GM21786 (cell line): ENCODE results near the gene TSHZ3.

Experiments used
- ATAC-seq: cut with Tn5 transposase; IDR thresholded peaks from one replicate; pipeline ENCODE4 v1.9.1; 2021; ENCODE audit not compliant: unreplicated experiment

TSHZ3 gene

DNA sequence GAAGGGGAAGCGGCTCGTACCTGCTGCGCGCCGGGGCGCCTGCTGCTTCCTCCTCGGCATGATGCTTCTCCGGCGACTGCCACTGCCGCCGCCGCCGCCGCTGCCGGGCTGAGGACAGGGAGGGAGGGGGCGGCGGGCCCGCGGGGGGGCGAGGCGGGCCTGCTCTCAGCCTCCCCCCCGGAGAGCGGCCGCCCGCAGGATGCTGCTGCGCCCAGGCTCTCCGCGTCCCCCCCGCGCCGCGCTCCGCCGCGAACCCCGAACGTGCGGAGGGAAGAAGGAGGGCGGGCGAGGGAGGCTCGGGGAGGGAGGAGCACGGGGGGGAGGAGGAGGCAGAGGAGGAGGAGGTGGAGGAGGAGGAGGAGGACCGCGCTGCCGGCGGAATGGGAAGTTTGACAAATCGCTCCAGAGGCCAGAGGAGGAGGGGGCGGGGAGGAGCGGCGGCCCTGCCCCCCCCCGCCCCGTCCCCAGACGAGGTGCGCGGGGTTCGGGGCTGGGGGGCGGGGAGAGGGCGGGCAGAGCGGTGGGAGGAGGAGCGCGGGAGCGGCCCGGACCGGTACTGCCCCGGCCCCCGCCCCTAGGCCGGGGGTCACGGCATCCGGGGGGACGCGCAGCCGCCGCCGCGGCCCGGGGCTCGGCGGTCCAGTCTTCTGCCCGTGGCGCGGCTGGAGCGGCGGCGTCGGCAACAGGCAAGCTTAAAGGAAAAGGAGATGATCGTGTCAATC is at the start of gene TSHZ3:
Gene TSHZ3 (minus strand): TSS at position 277 of the 722 bp plus-strand sequence. CDS start 217 bp downstream, at position 60.
- no peak for ATAC-seq

DNA sequence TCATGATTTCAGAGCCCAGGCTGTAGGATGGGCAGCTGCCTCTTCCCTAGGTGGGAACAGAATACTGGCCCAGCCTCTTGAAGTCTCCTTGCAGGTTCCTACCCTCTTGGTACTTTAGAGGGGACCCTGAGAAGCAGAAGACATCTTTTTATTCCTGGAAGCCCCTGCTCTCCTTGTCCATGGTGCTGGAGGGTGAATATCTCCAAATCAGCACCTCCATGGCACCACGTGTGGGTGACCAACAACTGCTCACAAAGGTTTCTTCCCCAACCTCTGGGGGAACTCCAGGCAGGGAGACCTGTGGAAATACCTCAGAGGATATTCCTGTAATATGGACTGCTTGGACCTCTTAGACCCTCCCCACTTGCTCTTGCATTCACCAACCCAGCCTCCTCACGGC is 48.1 kb upstream of the TSHZ3 start:
- ATAC-seq = no peak

GRCh38 chr19:31392464-31392863 is 43.2 kb upstream of the TSHZ3 start:
- no peak for ATAC-seq

- ATAC-seq = no peak
Measured at GRCh38 chr19:31391518-31391917, 42.3 kb upstream of the TSHZ3 start.

DNA sequence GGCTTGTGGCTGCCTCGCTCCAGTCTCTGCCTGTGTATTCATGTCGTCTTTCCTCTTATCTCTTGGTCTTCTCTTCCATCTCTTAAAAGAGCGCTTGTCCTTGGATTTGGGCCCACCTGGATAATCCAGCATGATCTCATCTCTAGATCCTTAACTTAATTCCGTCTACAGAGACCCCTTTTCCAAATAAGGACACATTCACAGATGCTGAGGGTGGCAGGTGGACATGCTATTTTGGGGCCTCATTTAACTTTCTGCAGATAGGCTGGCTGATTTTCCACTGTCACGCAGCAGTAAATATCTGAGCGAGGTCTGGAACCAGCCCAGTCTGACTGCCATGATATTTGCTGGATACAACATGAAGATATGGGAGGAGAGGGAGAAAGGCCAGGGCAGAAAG is 41.5 kb upstream of the TSHZ3 start:
- no peak for ATAC-seq

DNA sequence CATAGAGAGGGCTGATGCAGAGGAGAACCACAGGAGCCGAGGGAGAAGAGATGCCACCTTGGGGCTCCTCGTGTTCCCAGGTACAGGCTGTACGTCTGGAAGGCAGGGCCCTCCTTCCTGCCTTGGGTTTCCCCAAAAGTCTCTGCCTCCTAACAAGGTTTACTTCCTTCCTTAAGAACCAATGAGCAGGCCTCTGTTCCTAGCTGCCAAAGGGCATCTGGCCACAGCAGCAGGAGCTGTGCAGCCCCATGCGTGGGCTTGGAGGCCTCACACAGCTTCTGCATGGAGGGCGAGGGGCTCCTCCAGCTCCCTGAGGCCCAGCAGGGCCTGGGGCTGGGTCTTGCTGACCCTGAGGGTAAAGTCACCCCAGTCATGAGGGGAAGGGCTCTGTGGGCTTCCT is 40.6 kb upstream of the TSHZ3 start:
- no peak for ATAC-seq

DNA sequence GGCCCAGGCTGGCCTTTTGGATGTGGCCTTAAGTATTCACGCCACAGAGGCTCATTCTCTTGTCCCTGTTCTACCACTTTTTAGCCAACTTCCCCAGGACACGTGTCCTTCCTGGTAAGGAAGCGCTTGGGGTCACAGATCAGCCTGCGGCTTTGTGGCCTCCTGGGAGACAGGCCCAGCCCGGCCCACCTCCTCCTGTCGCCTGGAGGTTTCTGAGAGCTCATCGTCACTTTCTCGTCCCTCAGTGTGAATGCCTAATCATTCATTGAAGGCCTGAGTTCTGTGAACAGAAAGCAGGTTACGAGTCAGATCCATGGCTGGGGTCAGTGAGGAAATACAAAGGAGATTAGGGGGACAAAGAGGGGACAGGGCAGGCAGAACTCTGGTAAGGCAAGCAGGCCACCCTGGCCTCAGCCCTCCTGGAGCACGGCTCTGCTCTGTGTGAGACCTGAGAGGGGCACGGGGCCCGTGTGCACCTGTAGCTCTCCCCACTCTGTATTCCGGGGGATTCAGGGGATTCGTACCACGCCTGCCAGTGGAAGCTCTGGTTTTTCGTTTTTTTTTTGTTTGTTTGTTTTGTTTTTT is 38.6 kb upstream of the TSHZ3 start:
- no peak for ATAC-seq

GRCh38 chr19:31386806-31387205 is 37.6 kb upstream of the TSHZ3 start:
- ATAC-seq = no peak

- no peak for ATAC-seq
Measured at GRCh38 chr19:31385744-31386143, 36.5 kb upstream of the TSHZ3 start.

- ATAC-seq = no peak
Measured at GRCh38 chr19:31383553-31383952, 34.3 kb upstream of the TSHZ3 start.

DNA sequence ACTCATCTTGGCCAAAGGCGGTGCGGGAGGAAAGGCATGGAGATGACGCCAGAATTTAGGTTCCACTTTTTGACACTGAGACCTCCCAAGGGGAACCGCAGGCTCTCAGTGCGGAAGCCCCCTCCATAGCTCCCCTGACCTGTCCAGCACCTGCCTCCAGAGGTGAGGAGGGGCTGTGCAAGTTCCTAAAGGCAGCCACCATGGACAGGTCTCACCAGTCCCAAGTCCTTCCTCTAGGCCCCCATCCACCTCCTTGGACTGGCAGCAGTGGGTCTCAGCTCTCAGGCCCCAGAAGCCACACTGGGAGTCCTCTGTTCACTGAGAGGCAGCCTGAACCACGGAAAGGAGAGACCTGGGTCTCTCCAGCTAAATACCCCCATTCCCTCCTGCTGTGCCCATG is 31.6 kb upstream of the TSHZ3 start:
- ATAC-seq = no peak

GRCh38 chr19:31378404-31378803 is 29.2 kb upstream of the TSHZ3 start:
- no peak for ATAC-seq

DNA sequence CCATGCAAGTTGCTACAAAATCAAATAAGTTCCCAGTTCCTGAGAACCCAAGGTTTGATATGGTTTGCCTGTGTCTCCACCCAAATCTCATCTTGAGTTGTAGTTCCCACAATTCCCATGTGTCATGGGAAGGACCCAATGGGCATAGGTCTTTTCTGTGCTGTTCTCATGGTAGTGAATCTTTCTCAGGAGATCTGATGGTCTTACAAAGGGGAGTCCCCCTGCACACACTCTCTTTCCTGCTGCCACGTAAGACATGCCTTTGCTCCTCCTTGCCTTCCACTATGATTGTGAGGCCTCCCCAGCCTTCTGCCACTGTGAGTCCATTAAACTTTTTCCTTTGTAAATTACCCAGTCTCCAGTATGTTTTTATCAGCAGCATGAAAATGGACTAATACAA is 28.5 kb upstream of the TSHZ3 start:
- ATAC-seq = no peak

- no peak for ATAC-seq
Measured at GRCh38 chr19:31372246-31372781, 23.1 kb upstream of the TSHZ3 start.

GRCh38 chr19:31370216-31370615 is 21.0 kb upstream of the TSHZ3 start:
- no peak for ATAC-seq

DNA sequence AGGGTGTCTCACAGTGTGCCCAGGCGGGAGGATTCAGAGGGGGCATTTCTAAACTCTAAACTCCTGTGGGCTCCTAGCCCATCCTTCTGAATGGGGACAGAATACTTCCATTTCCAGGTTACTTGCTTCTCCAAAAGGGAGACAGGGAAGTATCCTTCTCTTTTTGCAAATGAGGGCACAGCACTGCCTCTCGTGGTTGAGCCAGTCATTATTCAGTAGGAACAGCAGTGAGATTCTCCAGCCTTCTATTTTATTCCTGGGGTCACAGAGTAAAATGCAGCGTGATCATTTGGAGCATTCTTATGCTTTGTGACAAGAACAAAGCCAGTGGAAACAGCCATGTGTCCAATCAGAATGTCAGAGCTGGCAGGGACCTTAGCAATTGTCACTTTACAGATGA is 15.7 kb upstream of the TSHZ3 start:
- no peak for ATAC-seq

GRCh38 chr19:31361728-31362127 is 12.5 kb upstream of the TSHZ3 start:
- ATAC-seq = no peak

DNA sequence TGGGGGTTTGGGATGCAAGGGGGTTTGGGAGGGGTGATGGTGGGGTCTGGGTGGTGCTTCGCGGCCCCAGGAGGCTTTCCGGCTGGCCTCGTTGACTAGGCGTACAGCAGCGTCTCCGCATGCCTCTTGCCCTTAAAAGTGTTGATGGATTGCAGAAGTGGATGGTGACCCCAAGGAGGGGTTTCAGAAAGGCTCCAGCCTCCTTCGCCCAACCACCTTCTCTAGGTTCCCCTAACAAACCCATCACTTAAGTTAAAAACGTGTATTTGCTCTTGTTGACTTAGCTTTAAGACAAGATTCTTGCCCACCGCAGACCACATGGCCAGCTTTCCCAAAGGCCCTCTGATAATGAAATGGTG is 8.1 kb upstream of the TSHZ3 start:
- no peak for ATAC-seq

GRCh38 chr19:31356587-31357314 is 7.5 kb upstream of the TSHZ3 start:
- no peak for ATAC-seq

DNA sequence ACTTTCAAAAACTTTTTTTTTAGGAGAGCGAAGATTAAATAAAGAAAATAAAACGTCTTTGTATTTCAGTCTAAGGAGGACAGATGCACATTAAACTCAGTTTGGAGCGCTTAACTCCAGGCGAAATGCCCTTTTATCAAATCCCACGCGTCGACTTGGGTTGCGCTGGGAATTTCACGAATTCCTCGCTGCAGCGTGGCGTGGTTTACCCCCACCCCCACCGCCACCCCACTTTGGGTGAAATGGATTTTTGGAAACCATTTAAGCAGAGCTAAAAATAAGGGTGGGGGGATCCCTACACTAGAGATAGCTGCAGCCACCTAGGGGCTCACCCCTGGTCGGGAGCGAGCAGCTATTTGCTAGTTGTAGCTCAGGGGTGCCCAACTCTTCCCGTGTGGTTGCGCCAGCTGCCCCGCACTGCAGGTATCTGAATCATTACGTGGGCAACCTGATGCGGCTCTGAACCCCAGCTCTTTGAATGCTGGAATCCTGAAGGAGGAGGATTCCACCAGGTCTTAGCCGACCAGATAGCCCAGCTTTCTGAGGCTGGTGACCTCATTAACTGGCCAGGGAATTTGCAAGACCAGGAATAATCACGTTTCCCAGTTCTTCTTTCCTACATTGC is 6.5 kb upstream of the TSHZ3 start:
- no peak for ATAC-seq

DNA sequence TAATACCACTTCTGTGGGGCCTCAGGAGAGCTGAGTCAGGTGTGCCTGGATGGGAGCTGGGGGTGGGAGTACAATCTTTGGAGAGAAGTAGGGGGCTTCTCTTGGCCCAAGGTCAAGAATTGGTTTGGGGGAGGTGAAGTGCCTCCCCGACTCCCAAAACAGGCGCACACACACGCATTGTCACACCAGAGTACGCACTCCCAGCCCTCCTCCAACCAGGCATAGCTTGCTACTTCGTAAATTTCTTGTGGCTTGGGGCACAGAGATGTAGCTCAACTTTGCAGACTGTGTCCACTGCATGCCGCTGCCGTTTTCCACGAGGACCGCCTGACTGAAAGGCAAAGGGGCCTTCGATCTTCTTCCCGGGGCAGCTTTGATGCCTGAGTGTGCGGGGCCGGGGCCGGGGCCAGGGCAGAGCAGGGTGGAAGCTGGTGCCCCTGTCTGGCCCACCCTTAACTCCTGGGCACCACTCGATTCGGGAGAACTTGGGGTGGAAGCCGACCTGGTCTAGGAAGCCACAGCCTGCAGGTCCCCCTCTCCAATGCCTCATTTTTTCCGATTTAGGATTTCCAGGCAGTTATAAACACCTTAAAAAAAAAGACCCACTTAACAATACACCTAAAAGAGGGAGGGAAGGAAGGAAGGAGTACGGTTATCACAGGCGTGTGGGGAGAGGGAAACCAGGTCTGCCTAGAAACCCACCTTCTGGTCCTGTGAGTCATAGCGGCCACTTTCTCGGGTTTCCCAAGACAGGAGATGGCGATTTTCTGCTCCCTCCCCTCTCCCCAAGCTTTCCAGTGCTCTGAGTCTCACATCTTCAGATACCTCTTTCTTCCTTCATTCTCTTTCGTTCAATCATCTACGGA is 5.8 kb upstream of the TSHZ3 start:
- no peak for ATAC-seq
